A204.1 (cell line): ENCODE measurements around the gene MGLL.

Experiments
- FAIRE-seq: peaks from 2 replicates; lab custom pipeline; 2012; peaks lifted over from hg19 to GRCh38; lab: Jason Lieb, UNC

The MGLL gene

DNA sequence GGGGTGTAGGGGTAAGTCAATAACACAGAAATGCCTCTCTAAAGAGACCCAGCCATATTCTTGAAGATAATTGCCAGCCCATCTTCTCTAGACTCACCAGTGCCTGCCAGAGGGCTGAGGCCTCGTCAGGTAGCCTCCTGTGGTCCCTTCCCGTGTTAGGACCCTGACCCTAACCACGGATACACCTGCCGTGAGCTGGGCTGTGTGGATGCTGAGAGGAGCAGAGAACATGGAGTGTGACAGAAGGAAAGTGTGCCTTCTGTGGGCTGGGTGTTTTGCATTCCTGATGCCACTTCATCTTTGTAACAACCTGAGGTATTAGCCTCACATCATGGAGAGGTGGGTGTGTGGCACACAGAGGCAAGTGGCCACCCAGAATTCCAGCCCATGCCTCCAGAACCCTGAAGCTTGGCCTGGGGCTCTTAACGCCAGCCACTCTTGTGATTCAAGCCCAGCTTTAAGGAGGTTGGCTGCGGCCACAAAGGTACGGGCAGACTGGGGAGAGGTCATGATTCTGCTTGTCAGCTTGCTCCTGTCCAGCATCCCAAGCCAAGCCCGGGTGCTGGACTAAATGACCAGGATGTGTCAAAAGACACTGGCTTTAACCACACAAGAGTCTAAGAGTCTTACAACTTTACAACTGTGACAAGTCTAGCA lies 170.7 kb downstream of the MGLL start:
- FAIRE-seq, result no peak

GRCh38 chr3:127650236-127650635 lies 172.1 kb downstream of the MGLL start:
- FAIRE-seq, result no peak

DNA sequence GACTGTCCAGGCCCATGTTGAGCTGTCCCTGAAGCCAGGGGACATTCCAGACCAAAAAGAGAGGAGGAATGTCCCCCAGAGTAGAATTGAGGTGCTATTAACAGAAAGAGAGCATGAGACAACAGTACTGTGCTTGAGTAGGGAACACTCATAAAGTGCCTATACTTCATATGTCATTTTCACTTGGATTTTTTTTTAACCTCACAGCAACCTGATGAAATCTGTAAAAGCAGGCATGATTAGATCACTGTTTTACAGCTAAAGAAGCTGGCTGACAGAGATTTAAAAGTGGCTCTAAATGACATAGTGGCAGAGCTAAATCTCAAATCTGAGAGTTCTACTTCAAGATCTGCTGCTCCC lies 174.5 kb downstream of the MGLL start:
- no peak for FAIRE-seq

- FAIRE-seq, result no peak
These were observed 175.0 kb downstream of the MGLL start for GRCh38 chr3:127647166-127647844.

GRCh38 chr3:127646501-127647046 lies 175.7 kb downstream of the MGLL start:
- FAIRE-seq, result no peak

DNA sequence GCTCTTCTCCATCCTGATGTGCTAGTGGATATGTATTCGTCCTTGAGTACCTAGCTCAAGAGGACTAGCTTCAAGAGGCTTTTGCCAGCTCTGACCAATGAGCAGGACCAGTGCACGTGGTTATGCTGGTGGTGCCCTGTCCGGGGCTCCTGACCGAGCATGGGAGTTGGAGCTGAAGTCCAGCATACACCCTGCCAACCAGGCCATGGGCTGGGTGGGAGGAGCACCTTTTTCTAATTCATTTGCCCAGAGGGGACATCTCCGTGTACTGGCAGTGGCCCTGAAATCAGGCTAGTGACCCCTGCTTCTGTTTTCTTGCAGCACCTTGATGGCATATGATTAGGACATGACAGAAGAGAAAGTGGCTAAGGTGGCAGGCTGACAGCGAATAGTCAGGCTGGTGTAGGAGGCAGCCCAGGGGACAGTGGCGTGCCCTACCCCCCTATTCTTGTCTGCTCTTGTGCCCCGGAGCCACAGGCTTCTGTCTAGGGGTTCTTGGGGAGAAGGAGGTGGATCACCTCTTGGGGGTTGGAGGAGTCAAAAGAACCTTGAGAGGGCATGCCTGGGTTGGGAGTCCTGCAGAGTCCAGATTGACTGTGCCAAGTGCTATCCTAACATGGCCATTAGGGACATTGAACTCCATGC lies 176.8 kb downstream of the MGLL start:
- FAIRE-seq, result no peak

GRCh38 chr3:127644641-127645370 lies 177.5 kb downstream of the MGLL start:
- FAIRE-seq, result no peak

DNA sequence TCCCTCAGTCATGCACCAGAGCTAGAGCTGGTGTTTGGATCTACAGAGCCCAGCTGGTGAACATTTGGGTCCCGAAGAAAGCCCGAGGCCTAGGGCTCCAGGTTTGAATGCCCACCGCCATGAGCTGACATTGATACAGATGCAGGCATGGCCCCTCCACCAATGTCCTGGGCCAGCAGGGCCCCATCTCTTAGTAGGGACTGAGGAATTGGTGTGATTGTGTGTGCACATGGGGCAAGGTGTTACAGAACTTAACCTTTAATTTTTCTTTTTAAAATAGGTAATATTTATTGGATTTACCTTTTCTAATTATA lies 182.3 kb downstream of the MGLL start:
- no peak for FAIRE-seq

DNA sequence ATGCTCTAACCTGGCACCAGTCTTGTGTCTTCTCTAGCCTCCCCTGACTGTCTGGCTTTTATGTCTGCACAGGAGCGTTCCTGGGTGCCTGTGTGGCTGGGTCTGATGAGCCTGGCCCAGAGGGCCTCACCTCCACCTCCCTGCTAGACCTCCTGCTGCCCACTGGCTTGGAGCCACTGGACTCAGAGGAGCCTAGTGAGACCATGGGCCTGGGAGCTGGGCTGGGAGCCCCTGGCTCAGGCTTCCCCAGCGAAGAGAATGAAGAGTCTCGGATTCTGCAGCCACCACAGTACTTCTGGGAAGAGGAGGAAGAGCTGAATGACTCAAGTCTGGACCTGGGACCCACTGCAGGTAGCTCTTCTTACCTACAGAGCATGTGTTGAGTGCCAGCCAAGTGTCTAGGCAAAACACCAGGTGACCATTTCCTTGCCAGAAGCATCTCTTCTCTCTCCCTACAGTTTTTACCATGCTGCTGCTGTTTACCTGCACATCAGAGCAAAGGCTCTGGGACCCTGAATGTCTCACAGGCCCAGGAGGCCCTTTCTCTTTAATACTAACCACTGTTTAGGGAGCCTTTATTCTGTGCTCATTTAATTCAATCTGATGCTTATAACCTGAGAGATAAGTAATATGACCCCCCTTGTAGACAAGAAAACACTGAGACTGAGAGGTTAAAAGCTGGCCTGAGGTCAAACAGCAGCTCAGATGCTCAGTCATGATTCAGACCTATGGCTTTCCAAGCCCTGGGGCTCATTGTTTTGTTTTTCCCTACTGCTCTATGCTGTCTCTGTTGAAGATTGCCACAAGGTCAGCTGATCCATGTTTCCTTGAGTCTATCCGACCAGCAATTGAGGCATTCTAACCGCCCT lies 182.9 kb downstream of the MGLL start:
- FAIRE-seq, result no peak
